GM23338 (cell line): Measurements from ENCODE around the gene CLOCK. TPM values are rescaled to one million over a fixed set of nuclear protein-coding genes. Genes with fewer than 3 reads are reported as not detected.

ENCODE experiments used
- ATAC-seq: fragments of 200-7000 bp; cut with Tn5 transposase; 3 replicates; pipeline ENCODE4 v1.9.1; 2020
- DNase-seq: peaks from one replicate; pipeline ENCODE4 v3.0.0-alpha.2; 2015; ENCODE audit warnings: low spot score
- H2AFZ ChIP-seq: fragments of 200-600 bp; sonication (generic); 2 replicates; pipeline ENCODE4 v1.8.0; 2016; ENCODE audit warnings: antibody characterized with exemption, mild to moderate bottlenecking, moderate library complexity
- H3F3A ChIP-seq: fragments of 200-600 bp; sonication (generic); replicated peaks from 2 replicates; pipeline ENCODE4 v1.8.0; 2017; ENCODE audit warnings: antibody characterized with exemption, mixed run types, low read depth
- H3K27ac ChIP-seq: fragments of 200-600 bp; sonication (generic); 2 replicates; pipeline ENCODE4 v1.6.1; 2016; ENCODE audit warnings: low read depth
- H3K27me3 ChIP-seq: fragments of 200-600 bp; sonication (generic); 2 replicates; pipeline ENCODE4 v1.8.0; 2016; ENCODE audit warnings: mild to moderate bottlenecking, mixed run types, moderate library complexity; ENCODE audit not compliant: insufficient read depth
- H3K36me3 ChIP-seq: fragments of 200-600 bp; sonication (generic); 2 replicates; pipeline ENCODE4 v1.8.0; 2016; ENCODE audit warnings: mild to moderate bottlenecking; ENCODE audit not compliant: insufficient read depth
- H3K4me1 ChIP-seq: fragments of 200-600 bp; sonication (generic); 2 replicates; pipeline ENCODE4 v1.8.0; 2016; ENCODE audit warnings: mild to moderate bottlenecking, moderate library complexity; ENCODE audit not compliant: insufficient read depth
- H3K4me2 ChIP-seq: fragments of 200-600 bp; sonication (generic); 2 replicates; pipeline ENCODE4 v1.7.1; 2017; ENCODE audit warnings: mixed run types
- H3K4me3 ChIP-seq: fragments of 200-600 bp; sonication (generic); 2 replicates; pipeline ENCODE4 v1.6.1; 2016; ENCODE audit warnings: mixed run types
- H3K79me2 ChIP-seq: fragments of 200-600 bp; sonication (generic); replicated peaks from 2 replicates; pipeline ENCODE4 v1.8.0; 2017; ENCODE audit warnings: mild to moderate bottlenecking; ENCODE audit not compliant: insufficient read depth
- H3K9me2 ChIP-seq: fragments of 200-600 bp; sonication (generic); 2 replicates; pipeline ENCODE4 v1.8.0; 2017; ENCODE audit not compliant: insufficient read depth
- H4K20me1 ChIP-seq: fragments of 200-600 bp; sonication (generic); replicated peaks from 2 replicates; pipeline ENCODE4 v1.8.0; 2017; ENCODE audit warnings: mild to moderate bottlenecking; ENCODE audit not compliant: insufficient read depth
- H3K27ac Mint-ChIP-seq: 2 replicates; pipeline ENCODE4 v1.8.0; 2020; ENCODE audit warnings: inconsistent platforms, mild to moderate bottlenecking, moderate library complexity, mixed read lengths
- H3K27me3 Mint-ChIP-seq: 3 replicates; pipeline ENCODE4 v1.8.0; 2022; ENCODE audit warnings: low read depth, mild to moderate bottlenecking, moderate library complexity, mixed read lengths, inconsistent platforms; ENCODE audit not compliant: insufficient read depth, poor library complexity
- H3K36me3 Mint-ChIP-seq: 3 replicates; pipeline ENCODE4 v1.8.0; 2021; ENCODE audit warnings: low read depth, mild to moderate bottlenecking, inconsistent platforms, moderate library complexity, mixed read lengths
- H3K4me1 Mint-ChIP-seq: 3 replicates; pipeline ENCODE4 v1.8.0; 2020; ENCODE audit warnings: mild to moderate bottlenecking, inconsistent platforms, mixed read lengths
- H3K4me3 Mint-ChIP-seq: 3 replicates; pipeline ENCODE4 v1.8.0; 2021; ENCODE audit warnings: moderate library complexity, mild to moderate bottlenecking, inconsistent platforms, mixed read lengths
- H3K9me3 Mint-ChIP-seq: 3 replicates; pipeline ENCODE4 v1.8.0; 2020; ENCODE audit warnings: moderate library complexity, mild to moderate bottlenecking, inconsistent platforms, mixed read lengths
- CREB1 ChIP-seq: fragments of 250-450 bp; sonication (Bioruptor Pico); IDR thresholded peaks from 2 replicates; pipeline ENCODE4 v1.5.0; 2020; ENCODE audit warnings: low read depth, mild to moderate bottlenecking, moderate library complexity
- EZH2 ChIP-seq: fragments of 200-600 bp; sonication (generic); IDR thresholded peaks from one replicate; pipeline ENCODE4 v1.8.0; 2017; ENCODE audit warnings: antibody characterized with exemption, mild to moderate bottlenecking, low read depth; ENCODE audit not compliant: unreplicated experiment
- JUNB ChIP-seq: IDR thresholded peaks from one replicate; pipeline ENCODE4 v1.6.1; 2016; ENCODE audit warnings: antibody characterized with exemption; ENCODE audit not compliant: unreplicated experiment
- NANOG ChIP-seq: IDR thresholded peaks from 2 replicates; pipeline ENCODE4 v1.6.1; 2016; ENCODE audit warnings: antibody characterized with exemption, borderline replicate concordance
- POLR2AphosphoS5 ChIP-seq: IDR thresholded peaks from 2 replicates; pipeline ENCODE4 v1.6.1; 2016; ENCODE audit warnings: antibody characterized with exemption, low read depth
- ZNF331 ChIP-seq: fragments of 250-450 bp; sonication (Bioruptor Pico); IDR thresholded peaks from 2 replicates; pipeline ENCODE4 v1.5.0; 2020; ENCODE audit warnings: low read depth, mild to moderate bottlenecking, moderate library complexity
- polyA plus RNA-seq: library from polyadenylated mRNA; unstranded; fragments of >200 nt; fragmentation: Nextera tagmentation; extraction: Ambion mirVana; gene quantifications from 2 replicates; pipeline ENCODE4 v1.2.1, GENCODE V29; 2016
- total RNA-seq: library from RNA; depleted of rRNA; stranded (reverse); fragments of >200 nt; shearing (Covaris generic); gene quantifications from 2 replicates; pipeline ENCODE4 v1.2.3, GENCODE V29; 2014
- TF ChIP-seq, protein P1 (sequence below): IDR thresholded peaks from one replicate; pipeline ENCODE4 v1.6.1; 2018; ENCODE audit warnings: antibody characterized with exemption; ENCODE audit not compliant: unreplicated experiment
- TF ChIP-seq, protein P2 (sequence below): IDR thresholded peaks from 2 replicates; pipeline ENCODE4 v1.6.1; 2016; ENCODE audit warnings: antibody characterized with exemption
- TF ChIP-seq, protein P3 (sequence below): fragments of 250-450 bp; sonication (Bioruptor Pico); IDR thresholded peaks from 2 replicates; pipeline ENCODE4 v1.5.0; 2020; ENCODE audit warnings: mild to moderate bottlenecking, moderate library complexity

Gene CLOCK
- total and polyA plus RNA-seq, 2 experiments from 2014 or later = 17.1 to 28.8 TPM

DNA sequence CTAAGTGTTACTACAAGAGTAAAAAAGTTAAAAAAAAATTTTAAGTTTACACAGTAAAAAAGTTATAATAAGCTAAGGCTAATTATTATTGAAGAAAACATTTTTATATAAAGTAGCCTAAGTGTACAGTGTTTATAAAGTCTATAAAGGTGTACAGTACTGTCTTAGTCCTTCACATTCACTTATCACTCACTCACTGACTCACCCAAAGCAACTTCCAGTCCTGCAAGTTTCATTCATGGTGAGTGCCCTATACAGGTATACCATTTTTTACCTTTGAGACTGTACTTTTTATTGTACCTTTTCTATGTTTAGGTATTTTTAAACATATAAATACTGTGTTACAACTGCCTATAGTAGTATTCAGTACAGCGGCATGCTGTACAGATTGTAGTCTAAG, 76.7 kb downstream of the CLOCK start:
- Mint-ChIP-seq H3K9me3 (peaks cover 7% of the 10 kb centered on the region; the same call in 2 of the 3 replicates), H3K36me3 (peaks cover 30% of the 10 kb centered on the region), H3K27ac (no peak overlapping the region), H3K27me3 (no peaks in the 10 kb centered on the region), H3K4me1 (peaks cover 8% of the 10 kb centered on the region), H3K4me3 (no peak overlapping the region)
- Histone ChIP-seq H3K4me1 (peaks cover 16% of the 10 kb centered on the region), H4K20me1 (no peaks in the 10 kb centered on the region), H3K36me3 (peaks cover 23% of the 10 kb centered on the region), H2AFZ (no peak overlapping the region), H3K4me2 (no peak overlapping the region), H3K27ac (no peak overlapping the region), H3F3A (no peaks in the 10 kb centered on the region), H3K4me3 (no peak overlapping the region), H3K79me2 (no peaks in the 10 kb centered on the region), H3K9me2 (no peaks in the 10 kb centered on the region), H3K27me3 (no peaks in the 10 kb centered on the region)
- no peak for DNase-seq
- ATAC-seq = no peak
- no peak for TF ChIP-seq CREB1
- no peak for TF ChIP-seq EZH2
- TF ChIP-seq, protein P1, sequence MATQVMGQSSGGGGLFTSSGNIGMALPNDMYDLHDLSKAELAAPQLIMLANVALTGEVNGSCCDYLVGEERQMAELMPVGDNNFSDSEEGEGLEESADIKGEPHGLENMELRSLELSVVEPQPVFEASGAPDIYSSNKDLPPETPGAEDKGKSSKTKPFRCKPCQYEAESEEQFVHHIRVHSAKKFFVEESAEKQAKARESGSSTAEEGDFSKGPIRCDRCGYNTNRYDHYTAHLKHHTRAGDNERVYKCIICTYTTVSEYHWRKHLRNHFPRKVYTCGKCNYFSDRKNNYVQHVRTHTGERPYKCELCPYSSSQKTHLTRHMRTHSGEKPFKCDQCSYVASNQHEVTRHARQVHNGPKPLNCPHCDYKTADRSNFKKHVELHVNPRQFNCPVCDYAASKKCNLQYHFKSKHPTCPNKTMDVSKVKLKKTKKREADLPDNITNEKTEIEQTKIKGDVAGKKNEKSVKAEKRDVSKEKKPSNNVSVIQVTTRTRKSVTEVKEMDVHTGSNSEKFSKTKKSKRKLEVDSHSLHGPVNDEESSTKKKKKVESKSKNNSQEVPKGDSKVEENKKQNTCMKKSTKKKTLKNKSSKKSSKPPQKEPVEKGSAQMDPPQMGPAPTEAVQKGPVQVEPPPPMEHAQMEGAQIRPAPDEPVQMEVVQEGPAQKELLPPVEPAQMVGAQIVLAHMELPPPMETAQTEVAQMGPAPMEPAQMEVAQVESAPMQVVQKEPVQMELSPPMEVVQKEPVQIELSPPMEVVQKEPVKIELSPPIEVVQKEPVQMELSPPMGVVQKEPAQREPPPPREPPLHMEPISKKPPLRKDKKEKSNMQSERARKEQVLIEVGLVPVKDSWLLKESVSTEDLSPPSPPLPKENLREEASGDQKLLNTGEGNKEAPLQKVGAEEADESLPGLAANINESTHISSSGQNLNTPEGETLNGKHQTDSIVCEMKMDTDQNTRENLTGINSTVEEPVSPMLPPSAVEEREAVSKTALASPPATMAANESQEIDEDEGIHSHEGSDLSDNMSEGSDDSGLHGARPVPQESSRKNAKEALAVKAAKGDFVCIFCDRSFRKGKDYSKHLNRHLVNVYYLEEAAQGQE = no peak
- no peak for TF ChIP-seq JUNB
- no peak for TF ChIP-seq POLR2AphosphoS5
- TF ChIP-seq ZNF331 = no peak
- TF ChIP-seq, protein P2, sequence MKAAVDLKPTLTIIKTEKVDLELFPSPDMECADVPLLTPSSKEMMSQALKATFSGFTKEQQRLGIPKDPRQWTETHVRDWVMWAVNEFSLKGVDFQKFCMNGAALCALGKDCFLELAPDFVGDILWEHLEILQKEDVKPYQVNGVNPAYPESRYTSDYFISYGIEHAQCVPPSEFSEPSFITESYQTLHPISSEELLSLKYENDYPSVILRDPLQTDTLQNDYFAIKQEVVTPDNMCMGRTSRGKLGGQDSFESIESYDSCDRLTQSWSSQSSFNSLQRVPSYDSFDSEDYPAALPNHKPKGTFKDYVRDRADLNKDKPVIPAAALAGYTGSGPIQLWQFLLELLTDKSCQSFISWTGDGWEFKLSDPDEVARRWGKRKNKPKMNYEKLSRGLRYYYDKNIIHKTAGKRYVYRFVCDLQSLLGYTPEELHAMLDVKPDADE = no peak

DNA sequence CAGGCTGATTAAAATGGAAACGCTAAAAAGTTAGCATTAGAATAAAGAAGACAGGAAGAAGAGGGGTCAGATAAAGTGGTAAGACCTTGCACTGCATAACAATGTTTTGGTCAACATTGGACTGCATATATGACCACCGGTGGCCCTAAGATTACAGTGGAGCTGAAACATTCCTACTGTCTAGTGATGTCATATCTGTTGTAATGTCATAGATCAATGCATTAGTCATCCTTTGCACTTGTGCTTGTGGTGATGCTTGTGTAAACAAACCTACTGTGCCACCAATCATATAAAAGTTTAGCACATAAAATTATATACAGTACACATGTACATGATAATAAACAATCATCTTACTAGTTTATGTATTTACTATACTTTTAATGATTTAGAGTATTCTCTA, 78.0 kb downstream of the CLOCK start:
- ATAC-seq = no peak
- Histone ChIP-seq H3K4me1 (peaks cover 16% of the 10 kb centered on the region), H3K27ac (no peak overlapping the region), H3K9me2 (no peaks in the 10 kb centered on the region), H4K20me1 (no peaks in the 10 kb centered on the region), H2AFZ (no peak overlapping the region), H3K4me2 (peak overlapping the region; percentile 27), H3F3A (no peaks in the 10 kb centered on the region), H3K79me2 (no peaks in the 10 kb centered on the region), H3K4me3 (no peak overlapping the region), H3K27me3 (no peaks in the 10 kb centered on the region), H3K36me3 (peaks cover 18% of the 10 kb centered on the region; the same call in 1 of the 2 replicates)
- H3K4me1 Mint-ChIP-seq = peaks cover 8% of the 10 kb centered on the region
- peak overlapping the region; percentile 25; the same call in 1 of the 3 replicates for H3K4me3 Mint-ChIP-seq
- H3K9me3 Mint-ChIP-seq = no peaks in the 10 kb centered on the region
- 0 out of 2 replicates have a peak overlapping the region, but pooled peaks have one; percentile 42 for H3K27ac Mint-ChIP-seq
- no peaks in the 10 kb centered on the region for H3K27me3 Mint-ChIP-seq
- no peak for DNase-seq
- H3K36me3 Mint-ChIP-seq = peaks cover 18% of the 10 kb centered on the region
- no peak for TF ChIP-seq JUNB
- TF ChIP-seq, protein P3, sequence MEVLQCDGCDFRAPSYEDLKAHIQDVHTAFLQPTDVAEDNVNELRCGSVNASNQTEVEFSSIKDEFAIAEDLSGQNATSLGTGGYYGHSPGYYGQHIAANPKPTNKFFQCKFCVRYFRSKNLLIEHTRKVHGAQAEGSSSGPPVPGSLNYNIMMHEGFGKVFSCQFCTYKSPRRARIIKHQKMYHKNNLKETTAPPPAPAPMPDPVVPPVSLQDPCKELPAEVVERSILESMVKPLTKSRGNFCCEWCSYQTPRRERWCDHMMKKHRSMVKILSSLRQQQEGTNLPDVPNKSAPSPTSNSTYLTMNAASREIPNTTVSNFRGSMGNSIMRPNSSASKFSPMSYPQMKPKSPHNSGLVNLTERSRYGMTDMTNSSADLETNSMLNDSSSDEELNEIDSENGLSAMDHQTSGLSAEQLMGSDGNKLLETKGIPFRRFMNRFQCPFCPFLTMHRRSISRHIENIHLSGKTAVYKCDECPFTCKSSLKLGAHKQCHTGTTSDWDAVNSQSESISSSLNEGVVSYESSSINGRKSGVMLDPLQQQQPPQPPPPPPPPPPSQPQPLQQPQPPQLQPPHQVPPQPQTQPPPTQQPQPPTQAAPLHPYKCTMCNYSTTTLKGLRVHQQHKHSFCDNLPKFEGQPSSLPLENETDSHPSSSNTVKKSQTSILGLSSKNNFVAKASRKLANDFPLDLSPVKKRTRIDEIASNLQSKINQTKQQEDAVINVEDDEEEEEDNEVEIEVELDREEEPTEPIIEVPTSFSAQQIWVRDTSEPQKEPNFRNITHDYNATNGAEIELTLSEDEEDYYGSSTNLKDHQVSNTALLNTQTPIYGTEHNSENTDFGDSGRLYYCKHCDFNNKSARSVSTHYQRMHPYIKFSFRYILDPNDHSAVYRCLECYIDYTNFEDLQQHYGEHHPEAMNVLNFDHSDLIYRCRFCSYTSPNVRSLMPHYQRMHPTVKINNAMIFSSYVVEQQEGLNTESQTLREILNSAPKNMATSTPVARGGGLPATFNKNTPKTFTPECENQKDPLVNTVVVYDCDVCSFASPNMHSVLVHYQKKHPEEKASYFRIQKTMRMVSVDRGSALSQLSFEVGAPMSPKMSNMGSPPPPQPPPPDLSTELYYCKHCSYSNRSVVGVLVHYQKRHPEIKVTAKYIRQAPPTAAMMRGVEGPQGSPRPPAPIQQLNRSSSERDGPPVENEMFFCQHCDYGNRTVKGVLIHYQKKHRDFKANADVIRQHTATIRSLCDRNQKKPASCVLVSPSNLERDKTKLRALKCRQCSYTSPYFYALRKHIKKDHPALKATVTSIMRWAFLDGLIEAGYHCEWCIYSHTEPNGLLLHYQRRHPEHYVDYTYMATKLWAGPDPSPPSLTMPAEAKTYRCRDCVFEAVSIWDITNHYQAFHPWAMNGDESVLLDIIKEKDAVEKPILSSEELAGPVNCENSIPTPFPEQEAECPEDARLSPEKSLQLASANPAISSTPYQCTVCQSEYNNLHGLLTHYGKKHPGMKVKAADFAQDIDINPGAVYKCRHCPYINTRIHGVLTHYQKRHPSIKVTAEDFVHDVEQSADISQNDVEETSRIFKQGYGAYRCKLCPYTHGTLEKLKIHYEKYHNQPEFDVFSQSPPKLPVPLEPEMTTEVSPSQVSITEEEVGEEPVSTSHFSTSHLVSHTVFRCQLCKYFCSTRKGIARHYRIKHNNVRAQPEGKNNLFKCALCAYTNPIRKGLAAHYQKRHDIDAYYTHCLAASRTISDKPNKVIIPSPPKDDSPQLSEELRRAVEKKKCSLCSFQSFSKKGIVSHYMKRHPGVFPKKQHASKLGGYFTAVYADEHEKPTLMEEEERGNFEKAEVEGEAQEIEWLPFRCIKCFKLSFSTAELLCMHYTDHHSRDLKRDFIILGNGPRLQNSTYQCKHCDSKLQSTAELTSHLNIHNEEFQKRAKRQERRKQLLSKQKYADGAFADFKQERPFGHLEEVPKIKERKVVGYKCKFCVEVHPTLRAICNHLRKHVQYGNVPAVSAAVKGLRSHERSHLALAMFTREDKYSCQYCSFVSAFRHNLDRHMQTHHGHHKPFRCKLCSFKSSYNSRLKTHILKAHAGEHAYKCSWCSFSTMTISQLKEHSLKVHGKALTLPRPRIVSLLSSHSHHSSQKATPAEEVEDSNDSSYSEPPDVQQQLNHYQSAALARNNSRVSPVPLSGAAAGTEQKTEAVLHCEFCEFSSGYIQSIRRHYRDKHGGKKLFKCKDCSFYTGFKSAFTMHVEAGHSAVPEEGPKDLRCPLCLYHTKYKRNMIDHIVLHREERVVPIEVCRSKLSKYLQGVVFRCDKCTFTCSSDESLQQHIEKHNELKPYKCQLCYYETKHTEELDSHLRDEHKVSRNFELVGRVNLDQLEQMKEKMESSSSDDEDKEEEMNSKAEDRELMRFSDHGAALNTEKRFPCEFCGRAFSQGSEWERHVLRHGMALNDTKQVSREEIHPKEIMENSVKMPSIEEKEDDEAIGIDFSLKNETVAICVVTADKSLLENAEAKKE (CRISPR knock-in tag) = no peak
- no peak for TF ChIP-seq CREB1
- TF ChIP-seq, protein P2 = no peak
- TF ChIP-seq NANOG = no peak
